ENCODE results near the gene NUP160. TPM values are rescaled to one million over a fixed set of nuclear protein-coding genes. Genes with fewer than 3 reads are reported as not detected.

The NUP160 gene
- total RNA-seq, 2 experiments from 2014 or later, result 76.4 to 77.0 TPM

- ChIA-PET POLR2A (no interaction called here), CTCF (interaction anchor here (0.9 to 3.5 kb wide), 3 partner anchors 11 to 243 kb away, joined by 3 to 21 read pairs (median 3); no protein-coding TSS in a partner anchor)
- H3K4me3 Mint-ChIP-seq, result no peak overlapping the region
- H3K9me3 Mint-ChIP-seq, result no peaks in the 10 kb centered on the region
- no peak for TF ChIP-seq CTCF (IDR thresholded peaks at IDR 0.05)
- intact Hi-C loops (cut with micrococcal nuclease), result no loop called here
- no peaks in the 10 kb centered on the region for H3K27me3 Mint-ChIP-seq
- H3K4me1 Mint-ChIP-seq (ENCODE audit: low read depth), result peaks cover 32% of the 10 kb centered on the region
- DNase-seq (no peak), ATAC-seq (no peak)
- H3K27ac Mint-ChIP-seq, result no peak overlapping the region
- no peaks in the 10 kb centered on the region for H3K36me3 Mint-ChIP-seq (ENCODE audit: low read depth)
These were observed 16.8 kb upstream of the NUP160 start for GRCh38 chr11:47864901-47865300.

- H3K4me1 Mint-ChIP-seq (ENCODE audit: low read depth), result peaks cover 30% of the 10 kb centered on the region
- DNase-seq (no peak), ATAC-seq (no peak)
- no peak overlapping the region for H3K27ac Mint-ChIP-seq
- no peaks in the 10 kb centered on the region for H3K27me3 Mint-ChIP-seq
- CTCF ChIA-PET, result interaction anchor here (3.5 kb wide), 1 partner anchor 10 kb away, joined by 21 read pairs; no protein-coding TSS in a partner anchor
- no peak for TF ChIP-seq CTCF (IDR thresholded peaks at IDR 0.05)
- intact Hi-C loops (cut with micrococcal nuclease), result no loop called here
- H3K9me3 Mint-ChIP-seq, result no peaks in the 10 kb centered on the region
- H3K36me3 Mint-ChIP-seq (ENCODE audit: low read depth), result no peaks in the 10 kb centered on the region
- no peak overlapping the region for H3K4me3 Mint-ChIP-seq
- POLR2A ChIA-PET, result no interaction called here
These were observed 15.8 kb upstream of the NUP160 start for GRCh38 chr11:47863898-47864430.

- ChIA-PET CTCF (interaction anchor here (3.5 kb wide), 1 partner anchor 9 kb away, joined by 21 read pairs; no protein-coding TSS in a partner anchor), POLR2A (no interaction called here)
- no peaks in the 10 kb centered on the region for H3K36me3 Mint-ChIP-seq (ENCODE audit: low read depth)
These were observed 15.2 kb upstream of the NUP160 start for GRCh38 chr11:47863189-47863897.

GRCh38 chr11:47861728-47862127 lies 13.6 kb upstream of the NUP160 start:
- TF ChIP-seq CTCF (IDR thresholded peaks at IDR 0.05), result no peak
- Mint-ChIP-seq H3K4me1 (ENCODE audit: low read depth) (peaks cover 30% of the 10 kb centered on the region), H3K4me3 (no peak overlapping the region), H3K9me3 (no peaks in the 10 kb centered on the region), H3K27me3 (no peaks in the 10 kb centered on the region), H3K36me3 (ENCODE audit: low read depth) (no peaks in the 10 kb centered on the region), H3K27ac (no peak overlapping the region)
- no peak for DNase-seq
- CTCF ChIA-PET, result interaction anchor here (1.0 to 1.9 kb wide), 2 partner anchors 9 to 247 kb away, joined by 3 to 11 read pairs; no protein-coding TSS in a partner anchor
- intact Hi-C loops (cut with micrococcal nuclease), result no loop called here
- ATAC-seq, result peak; percentile 55
- POLR2A ChIA-PET, result no interaction called here

More at GRCh38 chr11:47863189-47863897, 15.2 kb upstream of the NUP160 start:
- no peak overlapping the region for H3K27ac Mint-ChIP-seq
- intact Hi-C loops (cut with micrococcal nuclease), result no loop called here
- H3K27me3 Mint-ChIP-seq, result no peaks in the 10 kb centered on the region
- no peaks in the 10 kb centered on the region for H3K9me3 Mint-ChIP-seq
- H3K4me3 Mint-ChIP-seq, result no peak overlapping the region
- DNase-seq (no peak), ATAC-seq (peak; percentile 34)
- TF ChIP-seq CTCF (IDR thresholded peaks at IDR 0.05), result no peak
- H3K4me1 Mint-ChIP-seq (ENCODE audit: low read depth), result peaks cover 30% of the 10 kb centered on the region

GRCh38 chr11:47860536-47860935 lies 12.4 kb upstream of the NUP160 start:
- H3K4me3 Mint-ChIP-seq, result no peak overlapping the region
- no peak for DNase-seq
- intact Hi-C loops (cut with micrococcal nuclease), result no loop called here
- TF ChIP-seq CTCF (IDR thresholded peaks at IDR 0.05), result no peak
- H3K9me3 Mint-ChIP-seq, result no peaks in the 10 kb centered on the region
- H3K27ac Mint-ChIP-seq, result no peak overlapping the region
- POLR2A ChIA-PET, result no interaction called here
- H3K36me3 Mint-ChIP-seq (ENCODE audit: low read depth), result no peaks in the 10 kb centered on the region
- no peak for ATAC-seq
- H3K4me1 Mint-ChIP-seq (ENCODE audit: low read depth), result peaks cover 30% of the 10 kb centered on the region
- CTCF ChIA-PET, result no interaction called here
- H3K27me3 Mint-ChIP-seq, result no peaks in the 10 kb centered on the region

Measured in activated CD8-positive, alpha-beta T cell treated with anti-CD3 and anti-CD28 coated beads for 36 hours (primary cell).